Smooth muscle cell (in vitro differentiated cells): Measurements from ENCODE around the gene FOXK1. TPM values are rescaled to one million over a fixed set of nuclear protein-coding genes. Genes with fewer than 3 reads are reported as not detected.
"Not testable (repeated sequence)": the region's sequence is repeated elsewhere in the genome, so short reads cannot be mapped to it uniquely, and the experiment has no call there.

ENCODE experiments used
- DNase-seq: peaks from one replicate; lab custom pipeline; 2025; ENCODE audit not compliant: unreplicated experiment; lab: John Stamatoyannopoulos, UW
- H2AFZ ChIP-seq: fragments of 200-600 bp; sonication (generic); 2 replicates; pipeline ENCODE4 v1.6.0; 2016; ENCODE audit warnings: antibody characterized with exemption, low read depth, mild to moderate bottlenecking
- H3F3A ChIP-seq: fragments of 200-600 bp; sonication (generic); 2 replicates; pipeline ENCODE4 v1.6.0; 2017; ENCODE audit warnings: antibody characterized with exemption, low read depth
- H3K27ac ChIP-seq: fragments of 200-600 bp; sonication (generic); 2 replicates; pipeline ENCODE4 v1.5.1; 2016; ENCODE audit warnings: low read depth, mild to moderate bottlenecking
- H3K27me3 ChIP-seq: fragments of 200-600 bp; sonication (generic); 2 replicates; pipeline ENCODE4 v1.6.1; 2016; ENCODE audit warnings: low read depth, mild to moderate bottlenecking
- H3K36me3 ChIP-seq: fragments of 200-600 bp; sonication (generic); 2 replicates; pipeline ENCODE4 v1.5.1; 2016; ENCODE audit warnings: low read depth
- H3K4me1 ChIP-seq: fragments of 200-600 bp; sonication (generic); 2 replicates; pipeline ENCODE4 v1.5.1; 2016; ENCODE audit warnings: low read depth
- H3K4me2 ChIP-seq: fragments of 200-600 bp; sonication (generic); 2 replicates; pipeline ENCODE4 v1.6.0; 2016; ENCODE audit warnings: mild to moderate bottlenecking
- H3K4me3 ChIP-seq: fragments of 200-600 bp; sonication (generic); 2 replicates; pipeline ENCODE4 v1.5.1; 2016; ENCODE audit warnings: mild to moderate bottlenecking
- H3K79me2 ChIP-seq: fragments of 200-600 bp; sonication (generic); 2 replicates; pipeline ENCODE4 v1.6.0; 2016; ENCODE audit warnings: low read depth, mild to moderate bottlenecking
- H3K9ac ChIP-seq: fragments of 200-600 bp; sonication (generic); 2 replicates; pipeline ENCODE4 v1.6.0; 2016; ENCODE audit warnings: low read depth
- H3K9me3 ChIP-seq: fragments of 200-600 bp; sonication (generic); replicated peaks from 2 replicates; pipeline ENCODE4 v1.5.1; 2016; ENCODE audit warnings: low read depth
- H4K20me1 ChIP-seq: fragments of 200-600 bp; sonication (generic); 2 replicates; pipeline ENCODE4 v1.6.0; 2016; ENCODE audit warnings: low read depth
- WGBS: methylation state at CpG from one replicate; pipeline ENCODE4 v1.1.7; 2016; ENCODE audit warnings: low lambda C conversion rate; 5-methylcytosine and 5-hydroxymethylcytosine counted together
- polyA plus RNA-seq: library from polyadenylated mRNA; unstranded; fragments of >200 nt; fragmentation: Nextera tagmentation; extraction: Ambion mirVana; gene quantifications from 2 replicates; pipeline ENCODE4 v1.2.1, GENCODE V29; 2016
- total RNA-seq: library from RNA; depleted of rRNA; stranded (reverse); fragments of >200 nt; gene quantifications from 2 replicates; pipeline ENCODE4 v1.2.3, GENCODE V29; 2014
- TF ChIP-seq, protein P1 (sequence below): fragments of 200-600 bp; sonication (generic); IDR thresholded peaks from 2 replicates; pipeline ENCODE4 v1.5.1; 2017; ENCODE audit warnings: borderline replicate concordance, mild to moderate bottlenecking, antibody characterized with exemption; ENCODE audit not compliant: insufficient read depth, poor library complexity, severe bottlenecking

FOXK1 gene
- total and polyA plus RNA-seq, 2 experiments from 2014 or later, result 6.0 to 11.6 TPM

DNA sequence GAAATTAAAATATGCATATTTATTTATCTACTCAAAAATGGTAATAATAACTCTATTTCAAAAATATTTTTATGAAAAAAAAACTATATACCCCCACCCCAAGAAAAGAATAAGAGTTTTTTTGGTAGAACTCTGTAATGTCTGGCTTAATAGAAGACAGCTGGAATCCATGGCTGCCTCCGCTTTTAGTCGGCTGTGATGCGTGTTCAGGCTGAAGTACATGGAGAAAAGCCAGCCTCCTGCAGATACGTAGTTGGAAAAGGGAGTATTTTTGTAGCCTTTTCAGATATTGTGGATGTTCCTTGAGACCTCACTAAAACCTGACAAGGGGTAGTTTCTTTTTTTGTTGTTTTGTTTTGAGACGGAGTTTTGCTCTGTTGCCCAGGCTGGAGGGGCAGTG, 10.0 kb downstream of the FOXK1 start:
- no peaks in the 10 kb centered on the region for H3F3A ChIP-seq
- no peaks in the 10 kb centered on the region for H3K9me3 ChIP-seq
- no peak overlapping the region for H2AFZ ChIP-seq
- no peaks in the 10 kb centered on the region for H3K36me3 ChIP-seq
- 92% methylated on average over 5 of the region's 5 CpGs for WGBS
- no peaks in the 10 kb centered on the region for H3K4me1 ChIP-seq
- no peak overlapping the region for H3K4me3 ChIP-seq
- H3K9ac ChIP-seq, result no peak overlapping the region
- H3K79me2 ChIP-seq, result peaks cover 100% of the 10 kb centered on the region
- TF ChIP-seq, protein P1, sequence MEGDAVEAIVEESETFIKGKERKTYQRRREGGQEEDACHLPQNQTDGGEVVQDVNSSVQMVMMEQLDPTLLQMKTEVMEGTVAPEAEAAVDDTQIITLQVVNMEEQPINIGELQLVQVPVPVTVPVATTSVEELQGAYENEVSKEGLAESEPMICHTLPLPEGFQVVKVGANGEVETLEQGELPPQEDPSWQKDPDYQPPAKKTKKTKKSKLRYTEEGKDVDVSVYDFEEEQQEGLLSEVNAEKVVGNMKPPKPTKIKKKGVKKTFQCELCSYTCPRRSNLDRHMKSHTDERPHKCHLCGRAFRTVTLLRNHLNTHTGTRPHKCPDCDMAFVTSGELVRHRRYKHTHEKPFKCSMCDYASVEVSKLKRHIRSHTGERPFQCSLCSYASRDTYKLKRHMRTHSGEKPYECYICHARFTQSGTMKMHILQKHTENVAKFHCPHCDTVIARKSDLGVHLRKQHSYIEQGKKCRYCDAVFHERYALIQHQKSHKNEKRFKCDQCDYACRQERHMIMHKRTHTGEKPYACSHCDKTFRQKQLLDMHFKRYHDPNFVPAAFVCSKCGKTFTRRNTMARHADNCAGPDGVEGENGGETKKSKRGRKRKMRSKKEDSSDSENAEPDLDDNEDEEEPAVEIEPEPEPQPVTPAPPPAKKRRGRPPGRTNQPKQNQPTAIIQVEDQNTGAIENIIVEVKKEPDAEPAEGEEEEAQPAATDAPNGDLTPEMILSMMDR, result no peak
- no peak overlapping the region for H3K27ac ChIP-seq
- H4K20me1 ChIP-seq, result peaks cover 100% of the 10 kb centered on the region
- DNase-seq, result no peak
- H3K4me2 ChIP-seq, result no peak overlapping the region
- no peaks in the 10 kb centered on the region for H3K27me3 ChIP-seq

DNA sequence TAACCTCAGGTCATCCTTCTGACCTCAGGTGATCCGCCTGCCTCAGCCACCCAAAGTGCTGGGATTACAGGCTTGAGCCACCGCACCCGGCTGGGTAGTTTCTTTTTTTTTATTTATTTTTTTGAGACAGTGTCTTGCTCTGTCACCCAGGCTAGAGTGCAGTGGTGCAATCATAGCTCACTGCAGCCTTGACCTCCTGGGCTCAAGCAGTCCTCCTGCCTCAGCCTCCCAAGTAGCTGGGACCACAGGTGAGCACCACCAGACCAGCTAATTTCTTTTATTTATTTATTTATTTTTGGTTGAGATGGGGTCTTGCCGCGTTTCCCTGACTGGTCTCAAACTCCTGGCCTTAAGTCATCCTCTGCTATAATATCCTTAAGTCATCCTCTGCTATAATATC, 10.5 kb downstream of the FOXK1 start:
- not testable (repeated sequence) for H3K9me3 ChIP-seq, H3K36me3 ChIP-seq, H3K27me3 ChIP-seq, H3K4me2 ChIP-seq, H3K4me3 ChIP-seq, H3K9ac ChIP-seq, H3F3A ChIP-seq, DNase-seq, H2AFZ ChIP-seq, H3K4me1 ChIP-seq
- peak overlapping the region; percentile 70 for H3K27ac ChIP-seq
- peaks cover 100% of the 10 kb centered on the region for H4K20me1 ChIP-seq
- peaks cover 99% of the 10 kb centered on the region for H3K79me2 ChIP-seq
- 91% methylated on average over 5 of the region's 5 CpGs for WGBS

DNA sequence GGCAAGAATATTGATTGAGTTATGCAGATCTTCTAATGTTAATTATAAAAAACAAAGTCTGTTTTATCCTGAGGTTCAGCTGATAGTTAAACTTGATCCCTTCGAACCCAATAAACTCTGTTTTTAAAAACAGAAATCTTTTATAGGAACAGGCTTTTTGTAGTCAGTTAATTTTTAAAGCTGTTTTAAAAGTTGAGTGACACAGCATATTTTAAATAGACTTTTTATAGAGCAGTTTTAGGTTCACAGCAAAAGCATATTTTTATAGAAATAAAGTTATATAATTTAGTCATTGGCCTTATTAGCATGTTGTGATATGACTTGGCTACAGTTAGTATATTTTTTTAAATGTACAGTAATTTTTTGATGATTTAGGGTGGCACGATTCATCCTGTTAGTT, 11.1 kb downstream of the FOXK1 start:
- Histone ChIP-seq H4K20me1 (peaks cover 100% of the 10 kb centered on the region), H2AFZ (no peak overlapping the region), H3K9me3 (no peaks in the 10 kb centered on the region), H3K9ac (no peak overlapping the region), H3K27me3 (no peaks in the 10 kb centered on the region), H3K4me2 (no peak overlapping the region), H3K27ac (peak overlapping the region; percentile 70), H3F3A (no peaks in the 10 kb centered on the region), H3K79me2 (peaks cover 99% of the 10 kb centered on the region), H3K4me3 (no peak overlapping the region), H3K36me3 (no peaks in the 10 kb centered on the region), H3K4me1 (no peaks in the 10 kb centered on the region)
- 95% methylated on average over 2 of the region's 2 CpGs for WGBS
- TF ChIP-seq, protein P1, result no peak
- DNase-seq, result no peak

DNA sequence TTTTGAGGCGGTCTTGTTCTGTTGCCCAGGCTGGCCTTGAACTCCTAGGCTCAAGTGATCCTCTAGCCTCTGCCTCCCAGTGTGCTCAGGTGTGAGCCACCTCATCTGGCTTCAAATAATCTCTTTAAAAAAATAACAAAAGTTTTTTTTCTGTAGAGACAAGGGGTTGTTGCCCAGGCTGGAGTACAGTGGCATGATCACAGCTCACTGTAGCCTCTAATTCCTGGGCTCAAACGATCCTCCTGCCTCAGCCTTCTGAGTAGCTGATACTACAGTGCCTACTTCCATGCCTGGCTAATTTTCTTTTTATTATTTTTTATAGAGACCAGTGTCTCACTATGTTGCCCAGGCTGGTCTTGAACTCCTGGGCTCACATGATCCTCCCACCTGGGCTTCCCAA, 11.7 kb downstream of the FOXK1 start:
- Histone ChIP-seq H3F3A (no peaks in the 10 kb centered on the region), H3K9ac (no peak overlapping the region), H3K27me3 (no peaks in the 10 kb centered on the region), H3K4me2 (no peak overlapping the region), H3K9me3 (no peaks in the 10 kb centered on the region), H3K36me3 (no peaks in the 10 kb centered on the region), H3K4me3 (no peak overlapping the region), H3K4me1 (no peaks in the 10 kb centered on the region), H4K20me1 (peaks cover 100% of the 10 kb centered on the region), H3K79me2 (peaks cover 99% of the 10 kb centered on the region), H2AFZ (no peak overlapping the region), H3K27ac (peak overlapping the region; percentile 70)
- 100% methylated on average over 2 of the region's 2 CpGs for WGBS
- DNase-seq, result no peak
- TF ChIP-seq, protein P1, result no peak
